ENCODE data around the gene ARPP19.

The ARPP19 gene

GRCh38 chr15:52509500-52510245 is 59.2 kb downstream of the ARPP19 start:
- no peak for DNase-seq

- DNase-seq = no peak
Measured at GRCh38 chr15:52506549-52506948, 62.3 kb downstream of the ARPP19 start.

DNA sequence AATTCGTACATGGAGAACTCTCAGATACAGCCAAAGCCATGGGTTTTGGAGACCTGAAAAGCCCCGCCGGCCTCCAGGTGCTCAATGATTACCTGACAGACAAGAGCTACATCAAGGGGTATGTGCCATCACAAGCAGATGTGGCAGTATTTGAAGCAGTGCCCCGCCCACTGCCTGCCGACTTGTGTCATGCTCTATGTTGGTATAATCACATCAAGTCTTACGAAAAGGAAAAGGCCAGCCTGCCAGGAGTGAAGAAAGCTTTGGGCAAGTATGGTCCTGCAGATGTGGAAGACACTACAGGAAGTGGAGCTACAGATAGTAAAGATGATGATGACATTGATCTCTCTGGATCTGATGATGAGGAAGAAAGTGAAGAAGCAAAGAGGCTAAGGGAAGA is 63.7 kb downstream of the ARPP19 start:
- no peak for DNase-seq

GRCh38 chr15:52503788-52504496 is 64.9 kb downstream of the ARPP19 start:
- DNase-seq = no peak

DNA sequence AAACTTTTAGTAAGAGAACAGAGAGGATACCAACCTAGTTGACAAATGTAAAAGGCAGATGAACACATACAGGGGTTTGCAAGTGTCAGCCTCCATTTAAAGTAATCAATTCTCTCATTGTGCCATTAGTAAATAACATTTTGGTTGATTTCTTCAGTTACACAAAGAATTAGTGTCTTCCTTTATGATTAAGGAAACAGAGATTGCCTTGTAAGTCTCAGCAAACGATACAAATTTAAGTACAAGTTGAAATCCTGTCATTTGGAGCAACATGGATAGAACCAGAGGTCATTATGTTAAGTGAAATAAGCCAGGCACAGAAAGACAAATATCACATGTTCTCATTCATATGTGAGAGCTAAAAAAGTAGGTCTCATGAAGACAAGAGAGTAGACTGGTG is 66.2 kb downstream of the ARPP19 start:
- DNase-seq = no peak

DNA sequence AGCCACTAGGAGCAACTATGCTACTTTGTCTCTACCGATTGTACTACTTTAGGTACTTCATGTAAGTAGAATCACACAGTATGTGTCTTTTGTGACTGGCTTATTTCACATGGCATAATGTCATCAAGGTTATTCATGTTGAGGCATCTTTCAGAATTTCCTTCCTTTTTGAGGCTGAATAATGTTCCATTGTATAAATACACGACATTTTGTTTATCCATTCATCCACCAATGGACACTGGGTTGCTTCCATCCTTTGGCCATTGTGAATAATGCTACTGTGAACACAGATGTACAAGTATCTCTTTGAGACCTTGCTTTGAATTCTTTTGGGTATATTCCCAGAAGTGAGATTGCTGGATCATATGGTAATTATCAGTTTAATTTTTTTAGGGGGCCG is 69.3 kb downstream of the ARPP19 start:
- DNase-seq = no peak

GRCh38 chr15:52498706-52499105 is 70.1 kb downstream of the ARPP19 start:
- no peak for DNase-seq
